GM18508 (cell line): Measurements from ENCODE around the gene CCDC117.
"Not testable (repeated sequence)": the region's sequence is repeated elsewhere in the genome, so short reads cannot be mapped to it uniquely, and the experiment has no call there.

Experiments
- ATAC-seq: cut with Tn5 transposase; IDR thresholded peaks from one replicate; pipeline ENCODE4 v1.9.1; 2021; ENCODE audit warnings: moderate number of reproducible peaks; ENCODE audit not compliant: insufficient read depth, unreplicated experiment

CCDC117 gene

GRCh38 chr22:28799606-28800307 is 27.3 kb downstream of the CCDC117 start:
- no peak for ATAC-seq

DNA sequence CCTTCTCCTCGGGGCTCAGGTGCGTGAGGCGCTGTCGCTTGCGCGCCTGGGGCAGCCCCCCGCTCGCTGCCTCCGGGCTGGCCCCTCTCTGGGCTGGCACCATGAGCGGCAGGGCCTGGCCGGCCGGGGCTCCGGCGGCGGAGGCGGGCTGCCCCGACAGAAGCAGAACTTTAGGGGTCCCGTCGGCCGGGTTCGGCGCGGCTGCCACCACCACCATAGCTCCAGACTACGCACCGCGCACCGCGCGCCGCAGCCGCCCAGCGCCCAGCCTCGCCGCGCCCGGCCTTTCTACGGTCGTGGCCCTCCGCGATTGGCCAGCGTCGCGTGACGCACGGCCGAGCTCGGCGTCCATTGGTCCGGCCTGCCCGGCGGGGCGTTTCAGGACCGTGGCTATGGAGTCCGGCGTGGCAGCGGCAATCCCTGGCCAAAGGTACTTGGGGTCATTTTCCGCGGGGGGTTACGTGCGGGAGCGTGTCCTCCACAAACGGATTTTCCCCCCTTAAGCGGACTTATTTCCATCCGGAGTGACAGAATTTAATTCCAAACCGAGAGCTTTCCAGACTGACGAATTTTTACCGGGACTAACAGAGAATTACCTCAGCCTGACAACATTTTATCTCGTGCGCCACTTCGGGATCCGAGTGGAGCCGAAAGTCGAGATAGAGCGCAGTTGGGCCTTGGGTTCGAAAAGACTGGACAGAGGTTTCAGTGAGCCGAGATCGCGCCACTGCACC is 28.0 kb downstream of the CCDC117 start, which contains the start of gene XBP1:
Gene XBP1, minus strand, starts transcription at position 262 of the 734 bp plus-strand sequence.
- ATAC-seq: no peak

DNA sequence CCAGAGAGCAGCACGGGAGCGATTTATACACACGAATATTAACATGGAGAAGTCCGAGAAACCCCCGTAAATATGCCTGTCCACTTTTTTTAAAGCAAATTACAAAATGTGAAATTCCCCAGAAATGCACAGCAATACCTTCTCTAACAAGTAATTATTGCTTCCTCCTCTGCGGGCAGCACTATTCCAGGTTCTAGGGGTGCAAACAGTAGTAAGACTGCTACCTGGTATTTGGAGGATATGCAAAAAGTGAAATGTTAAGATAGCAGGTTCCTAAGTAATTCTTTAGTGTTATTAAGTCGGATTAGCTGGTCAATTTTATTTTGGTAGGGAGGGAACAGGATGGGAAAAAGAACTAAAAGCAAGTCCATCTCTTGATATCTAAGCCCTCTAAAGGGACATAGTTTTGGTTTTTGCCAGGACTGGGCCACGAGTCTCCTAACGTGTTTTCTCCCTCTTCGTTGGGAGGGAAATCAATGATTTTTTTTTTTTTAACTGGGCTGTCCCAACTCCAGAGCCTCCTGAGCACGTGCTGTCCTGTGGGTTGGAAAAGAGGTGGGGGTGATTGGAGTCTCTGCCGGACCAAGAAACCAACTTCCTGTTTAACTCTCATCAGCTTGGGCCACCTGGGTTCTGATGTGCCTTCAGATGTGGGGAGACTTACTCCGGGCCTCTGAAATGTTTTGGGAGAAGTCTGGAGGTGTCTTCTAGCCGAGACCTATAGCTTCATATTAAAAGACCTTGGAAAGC is 29.5 kb downstream of the CCDC117 start:
- ATAC-seq: no peak

- ATAC-seq: no peak
Observed at GRCh38 chr22:28802595-28803123, 30.2 kb downstream of the CCDC117 start.

DNA sequence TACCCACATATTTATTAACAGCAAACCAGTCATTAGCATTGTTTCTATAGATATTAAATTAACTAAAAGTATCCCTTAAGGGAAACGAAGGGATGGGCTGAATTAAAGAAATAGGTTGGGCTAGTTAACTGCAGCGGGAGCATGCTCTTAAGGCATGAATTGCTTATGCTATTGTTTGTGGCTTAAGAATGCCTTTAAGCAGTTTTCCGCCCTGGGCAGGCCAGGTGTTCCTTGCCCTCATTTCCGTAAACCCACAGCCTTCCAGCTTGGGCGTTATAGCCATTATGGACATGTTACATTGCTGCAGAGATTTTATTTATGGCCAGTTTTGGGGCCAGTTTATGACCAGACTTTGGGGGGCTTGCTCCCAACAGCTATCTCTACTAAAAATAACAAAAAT is 32.9 kb downstream of the CCDC117 start:
- ATAC-seq: not testable (repeated sequence)

DNA sequence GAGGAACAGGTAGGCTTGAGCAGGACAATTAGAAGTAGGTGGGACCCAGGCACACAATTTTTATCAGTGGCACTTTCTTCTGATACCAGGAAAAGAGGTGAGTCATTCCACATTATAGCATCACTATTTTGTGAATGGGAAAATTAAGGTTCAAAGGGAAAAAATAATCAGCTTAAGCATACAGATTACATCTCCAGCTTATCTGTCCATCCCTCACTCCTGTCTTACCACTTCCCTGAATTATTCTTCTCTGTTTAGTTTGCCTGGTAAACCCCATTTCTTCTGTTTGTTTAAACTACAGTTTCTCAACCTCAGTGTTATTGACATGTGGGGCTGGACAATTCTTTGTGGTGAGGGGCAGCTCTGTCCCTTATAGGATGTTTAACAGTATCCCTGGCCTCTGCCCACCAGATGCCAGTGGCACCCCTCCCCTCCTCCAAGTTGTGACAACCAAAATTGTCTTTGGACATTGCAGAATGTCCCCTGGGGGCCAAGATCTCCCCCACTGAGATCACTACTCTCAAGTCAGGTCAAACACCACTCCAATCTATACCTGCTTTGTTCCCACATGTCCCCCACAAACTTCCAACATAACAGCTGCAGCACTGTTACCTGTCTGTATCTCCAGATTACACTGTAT is 36.3 kb downstream of the CCDC117 start:
- no peak for ATAC-seq

DNA sequence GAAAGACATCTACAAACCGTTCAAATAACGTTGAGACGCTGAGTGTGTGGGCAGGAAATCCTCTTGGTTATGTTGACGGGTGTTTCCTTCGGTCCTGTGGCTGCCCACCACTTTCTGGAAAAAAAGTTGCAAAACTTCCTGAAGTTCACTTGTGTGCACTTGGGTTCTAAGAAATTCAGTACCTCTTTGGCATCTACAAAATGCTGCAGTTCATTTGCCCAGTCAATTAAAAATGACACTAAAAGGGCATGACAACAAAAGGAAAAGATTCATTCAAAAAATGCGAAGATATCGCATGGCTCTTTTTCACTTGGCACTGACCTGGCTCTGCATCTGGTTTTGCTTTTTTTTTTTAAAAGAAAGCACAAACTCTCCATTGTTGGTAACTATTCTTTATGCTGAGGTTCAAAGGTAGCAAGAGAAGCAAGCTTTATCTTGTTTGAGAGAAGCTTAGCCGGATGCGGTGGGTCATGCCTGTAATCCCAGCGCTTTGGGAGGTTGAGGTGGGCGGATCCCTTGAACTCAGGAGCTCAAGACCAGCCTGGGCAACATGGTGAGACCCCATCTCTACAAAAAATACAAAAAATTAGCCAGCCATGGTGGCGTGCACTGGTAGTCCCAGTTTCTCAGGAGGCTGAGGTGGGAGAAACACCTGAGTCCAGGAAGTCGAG is 38.5 kb downstream of the CCDC117 start:
- ATAC-seq: no peak

GRCh38 chr22:28812516-28812915 is 40.0 kb downstream of the CCDC117 start:
- ATAC-seq: no peak

DNA sequence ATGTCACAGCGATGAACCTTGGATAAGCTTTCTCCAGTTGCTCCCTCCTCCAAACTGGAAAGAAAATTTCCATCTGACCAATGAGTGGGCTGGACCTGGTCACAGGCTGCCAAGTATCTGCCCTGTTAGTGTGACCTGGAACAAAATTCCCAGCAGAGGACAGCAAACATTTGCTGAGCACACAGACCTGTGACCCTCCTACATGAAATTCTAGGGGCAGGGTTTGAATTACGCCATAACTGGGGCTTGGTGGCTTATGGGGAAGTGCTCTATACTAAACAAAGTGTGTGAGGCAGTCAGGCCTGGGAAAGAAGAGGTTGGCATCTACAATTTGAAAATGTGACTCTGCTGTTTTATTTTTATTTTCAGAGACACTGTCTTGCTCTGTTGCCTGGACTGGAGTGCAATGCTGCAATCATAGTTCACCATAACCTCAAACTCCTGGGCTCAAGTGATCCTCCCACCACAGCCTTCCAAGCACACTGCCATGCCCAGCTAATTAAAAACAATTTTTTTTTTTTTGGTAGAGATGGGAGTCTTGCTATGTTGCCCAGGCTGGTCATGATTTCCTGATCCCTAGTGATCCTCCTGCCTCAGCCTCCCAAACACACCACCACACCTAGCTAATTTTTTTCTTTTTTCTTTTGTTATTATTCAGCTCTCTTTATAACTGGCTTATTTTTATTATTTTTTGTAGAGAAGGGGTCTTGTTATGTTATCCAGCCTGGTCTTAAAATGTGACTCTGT is 41.5 kb downstream of the CCDC117 start:
- no peak for ATAC-seq

GRCh38 chr22:28815111-28815510 is 42.6 kb downstream of the CCDC117 start:
- ATAC-seq: no peak

GRCh38 chr22:28815729-28816128 is 43.2 kb downstream of the CCDC117 start:
- no peak for ATAC-seq

- no peak for ATAC-seq
Observed at GRCh38 chr22:28817064-28817463, 44.6 kb downstream of the CCDC117 start.

DNA sequence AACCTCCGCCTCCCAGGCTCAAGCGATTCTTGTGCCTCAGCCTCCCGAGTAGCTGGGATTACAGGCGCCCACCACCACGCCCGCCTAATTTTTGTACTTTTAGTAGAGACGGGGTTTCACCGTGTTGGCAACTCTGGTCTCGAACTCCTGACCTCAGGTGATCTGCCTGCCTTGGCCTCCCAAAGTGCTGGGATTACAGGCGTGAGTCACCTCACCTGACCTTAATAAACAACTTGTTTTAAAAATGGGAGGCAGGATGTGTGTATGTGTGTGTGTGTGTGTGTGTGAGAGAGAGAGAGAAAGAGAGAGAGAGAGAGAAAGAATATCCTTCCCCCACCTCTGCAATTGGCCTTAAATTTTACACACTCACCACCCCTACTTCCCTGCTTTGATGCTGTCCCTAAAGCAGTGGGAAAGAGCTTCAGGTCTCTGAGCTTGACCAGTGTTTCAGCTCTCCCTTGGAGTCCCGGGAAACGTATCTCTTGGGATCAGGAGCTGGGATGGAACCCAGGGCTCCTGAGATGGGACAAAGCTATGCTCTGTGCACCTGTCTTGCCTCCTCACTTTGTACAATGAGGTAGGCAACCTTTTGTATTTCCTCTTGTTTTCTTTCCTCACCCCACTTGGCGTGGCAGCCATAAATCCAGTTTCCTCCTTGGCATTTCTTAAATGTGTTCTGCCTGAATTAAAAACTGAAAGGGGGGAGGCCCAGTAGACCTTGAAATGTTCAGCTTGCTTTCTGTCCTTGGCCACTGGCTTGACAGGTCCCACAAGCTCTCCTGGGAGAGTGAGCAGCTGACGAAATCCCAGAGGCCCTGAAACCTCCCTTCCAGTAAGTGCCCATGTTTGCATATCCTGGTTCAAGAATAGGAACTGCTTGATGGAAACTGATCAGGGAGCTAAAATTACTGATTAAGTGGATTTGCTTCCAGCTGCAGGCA is 45.7 kb downstream of the CCDC117 start:
- no peak for ATAC-seq

- ATAC-seq: no peak
Observed at GRCh38 chr22:28819253-28820096, 47.0 kb downstream of the CCDC117 start.

DNA sequence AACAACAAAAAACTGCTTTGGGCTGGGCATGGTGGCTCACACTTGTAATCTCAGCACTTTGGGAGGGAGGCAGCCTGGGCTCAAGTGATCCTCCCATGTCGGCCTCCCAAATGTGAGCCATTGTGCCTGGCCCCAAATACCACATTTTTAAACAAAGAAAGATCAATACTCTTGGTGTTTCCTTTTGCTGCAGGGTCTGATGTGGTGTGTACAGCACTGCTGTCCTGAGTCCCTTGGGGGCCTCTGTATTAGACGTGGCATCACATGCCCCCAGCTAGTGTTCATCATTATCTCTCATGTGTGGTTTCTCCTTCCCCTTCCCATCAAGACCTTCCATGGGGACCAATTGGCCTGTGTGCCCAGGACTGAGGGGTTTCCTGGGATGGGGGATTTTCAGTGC is 48.4 kb downstream of the CCDC117 start:
- no peak for ATAC-seq

DNA sequence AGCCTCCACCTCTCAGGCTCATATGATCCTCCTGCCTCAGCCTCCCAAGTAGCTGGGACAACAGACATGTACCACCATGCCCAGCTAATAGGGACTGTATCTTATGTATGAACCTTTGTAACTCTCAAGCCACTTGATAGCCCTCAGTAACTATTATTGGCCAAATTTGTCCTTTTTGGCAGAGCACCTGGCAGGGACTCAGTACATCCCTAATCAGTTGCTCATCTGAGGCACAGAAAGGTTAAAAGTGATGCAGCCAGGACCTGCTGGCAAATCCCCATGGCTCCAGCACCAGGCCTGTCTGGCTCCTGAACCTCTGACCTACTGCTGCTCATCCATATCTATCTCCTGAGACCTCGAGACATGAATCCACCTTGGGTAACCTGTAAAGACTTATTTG is 49.0 kb downstream of the CCDC117 start:
- ATAC-seq: no peak

- no peak for ATAC-seq
Observed at GRCh38 chr22:28822930-28823551, 50.5 kb downstream of the CCDC117 start.
